NK-92 (cell line): ENCODE data around the gene CHRM2.
"Not testable (repeated sequence)": the region's sequence is repeated elsewhere in the genome, so short reads cannot be mapped to it uniquely, and the experiment has no call there.

Experiments used
- DNase-seq: peaks from one replicate; lab custom pipeline; 2025; ENCODE audit not compliant: unreplicated experiment; lab: John Stamatoyannopoulos, UW

CHRM2 gene

GRCh38 chr7:136868496-136869000, at the start of gene CHRM2:
Gene CHRM2 (plus strand): TSS chr7:136868652. CDS start chr7:137014866, 146,214 bp downstream.
- no peak for DNase-seq

- not testable (repeated sequence) for DNase-seq
Observed at GRCh38 chr7:136831398-136831797, 37.1 kb upstream of the CHRM2 start.

- DNase-seq, result no peak
Observed at GRCh38 chr7:136845899-136846465, 22.5 kb upstream of the CHRM2 start.

GRCh38 chr7:136847858-136848257, 20.6 kb upstream of the CHRM2 start:
- no peak for DNase-seq

GRCh38 chr7:136853654-136854053, 14.8 kb upstream of the CHRM2 start:
- no peak for DNase-seq

GRCh38 chr7:136857573-136857972, 10.9 kb upstream of the CHRM2 start:
- no peak for DNase-seq

GRCh38 chr7:136859803-136860202, 8.6 kb upstream of the CHRM2 start:
- no peak for DNase-seq

- no peak for DNase-seq
Observed at GRCh38 chr7:136865236-136865635, 3.2 kb upstream of the CHRM2 start.

- no peak for DNase-seq
Observed at GRCh38 chr7:136865777-136866176, 2.7 kb upstream of the CHRM2 start.

- no peak for DNase-seq
Observed at GRCh38 chr7:136869001-136869961, 829 bp downstream of the CHRM2 start.

- no peak for DNase-seq
Observed at GRCh38 chr7:136869991-136870865, 1.8 kb downstream of the CHRM2 start.

- no peak for DNase-seq
Observed at GRCh38 chr7:136870866-136871487, 2.5 kb downstream of the CHRM2 start.

- DNase-seq, result no peak
Observed at GRCh38 chr7:136874393-136875032, 6.1 kb downstream of the CHRM2 start.

GRCh38 chr7:136877509-136877908, 9.1 kb downstream of the CHRM2 start:
- DNase-seq, result no peak

- DNase-seq, result no peak
Observed at GRCh38 chr7:136877990-136878389, 9.5 kb downstream of the CHRM2 start.

GRCh38 chr7:136878878-136879277, 10.4 kb downstream of the CHRM2 start:
- no peak for DNase-seq

GRCh38 chr7:136883046-136883445, 14.6 kb downstream of the CHRM2 start:
- no peak for DNase-seq

- DNase-seq, result no peak
Observed at GRCh38 chr7:136884492-136884891, 16.0 kb downstream of the CHRM2 start.

GRCh38 chr7:136887317-136887716, 18.9 kb downstream of the CHRM2 start:
- DNase-seq, result no peak

- no peak for DNase-seq
Observed at GRCh38 chr7:136890399-136890798, 21.9 kb downstream of the CHRM2 start.
